ENCODE data around the gene GBA2. TPM values are rescaled to one million over a fixed set of nuclear protein-coding genes. Genes with fewer than 3 reads are reported as not detected.

The GBA2 gene
- total RNA-seq, 4 donors from 2014 or later: 53.7 to 83.3 (median 65.0) TPM

GRCh38 chr9:35691757-35692301, 57.2 kb downstream of the GBA2 start:
- no peak overlapping the region for H3K4me3 ChIP-seq (ENCODE audit: low read depth, poor library complexity, severe bottlenecking)
- intact Hi-C loops (cut with DNase I; ENCODE audit: low total_unique reads): no loop called here
- DNase-seq (ENCODE audit: low spot score in 2 of 2): no peak
- TF ChIP-seq POLR2A (IDR thresholded peaks at IDR 0.05): no peak
- TF ChIP-seq CTCF (IDR thresholded peaks at IDR 0.05): no peak
- WGBS, 2 donors: 75 to 76% methylated on average over 13 of the region's 13 CpGs

GRCh38 chr9:35691334-35691650, 57.7 kb downstream of the GBA2 start:
- intact Hi-C loops (cut with DNase I; ENCODE audit: low total_unique reads): no loop called here
- no peak for DNase-seq (ENCODE audit: low spot score in 2 of 2)
- H3K4me3 ChIP-seq (ENCODE audit: low read depth, poor library complexity, severe bottlenecking): no peak overlapping the region
- 22 to 33% methylated on average over 10 of the region's 10 CpGs for WGBS, 2 donors
- TF ChIP-seq CTCF (IDR thresholded peaks at IDR 0.05) (no peak), POLR2A (IDR thresholded peaks at IDR 0.05) (no peak)

- peak; percentile 46 to 95 for DNase-seq (ENCODE audit: low spot score in 2 of 2)
Observed at GRCh38 chr9:35690614-35691333, 58.3 kb downstream of the GBA2 start.

GRCh38 chr9:35690294-35690613, 58.8 kb downstream of the GBA2 start:
- DNase-seq (ENCODE audit: low spot score in 2 of 2): no peak
- TF ChIP-seq CTCF (IDR thresholded peaks at IDR 0.05) (no peak), POLR2A (IDR thresholded peaks at IDR 0.05) (no peak)
- peak overlapping the region; percentile 83 for H3K4me3 ChIP-seq (ENCODE audit: low read depth, poor library complexity, severe bottlenecking)
- 1% methylated on average over 20 of the region's 21 CpGs; no CpG with 5 or more reads in 1 of the 2 donors for WGBS, 2 donors
- intact Hi-C loops (cut with DNase I; ENCODE audit: low total_unique reads): no loop called here

More at GRCh38 chr9:35690614-35691333, 58.3 kb downstream of the GBA2 start:
- TF ChIP-seq CTCF (IDR thresholded peaks at IDR 0.05): no peak
- no peak for TF ChIP-seq POLR2A (IDR thresholded peaks at IDR 0.05)
- intact Hi-C loops (cut with DNase I; ENCODE audit: low total_unique reads): no loop called here
- peak overlapping the region; percentile 83 for H3K4me3 ChIP-seq (ENCODE audit: low read depth, poor library complexity, severe bottlenecking)
- 0% methylated on average over 46 to 51 of the region's 61 CpGs for WGBS, 2 donors

- intact Hi-C loops (cut with DNase I; ENCODE audit: low total_unique reads): no loop called here
- peak within 1 kb of the TSS; percentile 83 for H3K4me3 ChIP-seq (ENCODE audit: low read depth, poor library complexity, severe bottlenecking)
- TF ChIP-seq CTCF (IDR thresholded peaks at IDR 0.05): no peak
- no peak for TF ChIP-seq POLR2A (IDR thresholded peaks at IDR 0.05)
- WGBS, 2 donors: 24 to 39% methylated on average over 27 to 34 of the region's 61 CpGs
- DNase-seq (ENCODE audit: low spot score in 2 of 2): peak in 1 of 2 donors; percentile 88
Observed at GRCh38 chr9:35689542-35690293, 59.3 kb downstream of the GBA2 start, which contains the start of gene TPM2. TSS of gene TPM2 (minus strand) at chr9:35689925. CDS start at chr9:35689817, 108 bp downstream.
